KG1 (cell line): ENCODE data around the gene ZNF274.
"Not testable (repeated sequence)": the region's sequence is repeated elsewhere in the genome, so short reads cannot be mapped to it uniquely, and the experiment has no call there.

Source experiments
- DNase-seq: peaks from one replicate; lab custom pipeline; 2025; lab: John Stamatoyannopoulos, UW

Gene ZNF274

GRCh38 chr19:58212336-58213074, 29.6 kb downstream of the ZNF274 start:
- no peak for DNase-seq

DNA sequence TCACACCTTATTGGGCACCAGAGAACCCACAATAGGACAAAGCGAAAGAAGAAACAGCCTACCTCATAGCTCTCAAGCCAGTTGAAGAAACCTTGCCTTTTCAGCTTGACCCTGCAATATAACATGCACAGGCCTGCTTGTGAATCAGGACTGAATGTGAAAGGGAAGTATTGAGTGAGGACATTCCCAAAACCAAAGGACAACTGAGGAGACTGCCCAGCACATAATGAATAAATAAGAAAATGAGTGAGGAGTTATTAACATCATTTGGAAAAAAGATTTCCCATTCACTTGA, 30.2 kb downstream of the ZNF274 start:
- DNase-seq = no peak

GRCh38 chr19:58217069-58217481, 34.2 kb downstream of the ZNF274 start:
- DNase-seq = no peak

DNA sequence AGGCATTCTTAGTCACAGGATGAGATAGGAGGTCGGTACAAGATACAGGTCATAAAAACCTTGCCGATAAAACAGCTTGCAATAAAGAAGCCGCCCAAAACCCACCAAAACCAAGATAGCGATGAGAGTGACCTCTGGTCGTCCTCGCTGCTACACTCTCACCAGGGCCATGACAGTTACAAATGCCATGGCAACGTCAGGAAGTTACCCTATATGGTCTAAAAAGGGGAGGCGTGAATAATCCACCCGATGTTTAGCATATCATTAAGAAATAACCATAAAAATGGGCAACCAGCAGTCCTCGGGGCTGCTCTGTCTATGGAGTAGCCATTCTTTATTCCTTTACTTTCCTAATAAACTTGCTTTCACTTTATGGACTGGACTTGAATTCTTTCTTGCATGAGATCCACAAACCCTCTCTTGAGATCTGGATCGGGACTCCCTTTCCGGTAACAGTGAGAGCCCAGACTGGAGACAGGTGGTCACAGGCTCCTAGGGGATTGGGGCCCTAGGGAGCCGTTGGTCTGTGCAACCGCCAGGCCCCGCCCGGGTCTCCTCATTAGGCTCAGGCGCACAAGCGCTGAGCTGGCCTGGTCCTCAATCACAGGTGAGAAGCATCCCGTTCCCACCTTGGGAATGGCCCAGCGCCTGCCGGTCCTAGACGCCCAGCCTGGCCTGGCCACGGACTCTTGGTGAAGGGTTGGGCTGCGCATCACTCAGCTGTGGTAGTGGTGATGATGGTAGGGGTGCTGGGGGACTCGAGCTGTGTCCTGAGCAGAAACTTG, 34.9 kb downstream of the ZNF274 start:
- DNase-seq = no peak

DNA sequence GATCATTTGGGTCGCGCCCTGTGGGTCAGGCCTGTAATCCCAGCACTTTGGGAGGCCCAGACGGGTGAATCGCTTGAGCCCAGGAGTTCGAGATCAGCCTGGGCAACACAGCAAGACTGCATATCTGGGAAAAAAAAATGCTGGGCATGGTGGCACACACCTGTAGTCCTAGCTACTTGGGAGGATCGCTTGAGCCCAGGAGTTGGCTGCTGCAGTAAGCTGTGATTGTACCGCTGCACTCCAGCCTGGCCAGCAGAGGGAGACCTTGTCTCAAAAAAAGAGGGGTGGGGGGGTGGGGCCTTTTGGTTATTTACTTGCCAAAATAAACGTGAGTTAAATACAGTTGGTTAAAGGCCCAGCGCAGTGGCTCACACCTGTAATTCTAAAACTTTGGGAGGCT, 36.0 kb downstream of the ZNF274 start:
- no peak for DNase-seq

DNA sequence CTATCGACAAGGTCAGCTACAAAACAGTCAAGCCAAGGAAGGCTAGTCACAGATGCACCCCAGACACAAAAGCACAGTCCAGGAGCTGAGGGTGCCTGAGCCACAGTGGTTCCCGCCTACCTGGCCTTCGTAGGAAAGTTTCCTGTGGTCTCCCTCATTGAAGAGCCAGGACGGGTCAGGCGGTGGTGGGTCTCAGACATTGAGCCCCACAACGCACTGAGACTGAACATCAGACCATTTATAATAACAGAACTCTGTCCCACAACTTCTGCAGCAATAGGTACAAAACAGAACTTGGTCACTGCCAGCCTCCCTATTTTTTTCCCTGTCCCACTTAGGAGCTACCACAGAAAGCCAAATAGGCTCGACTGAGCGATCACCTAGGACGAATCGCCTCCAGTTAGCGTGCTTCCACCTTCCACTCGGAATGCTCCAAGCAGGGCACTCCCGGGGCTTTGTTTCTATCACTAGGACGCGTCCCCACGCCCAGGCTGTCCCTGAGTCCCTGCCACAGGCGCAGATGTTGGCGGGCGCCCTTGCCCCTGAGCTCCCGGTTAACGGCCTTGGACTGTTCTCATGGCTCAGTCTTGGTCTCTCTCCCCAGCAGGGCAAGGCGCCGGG, 45.2 kb downstream of the ZNF274 start:
- peak; percentile 76 for DNase-seq

DNA sequence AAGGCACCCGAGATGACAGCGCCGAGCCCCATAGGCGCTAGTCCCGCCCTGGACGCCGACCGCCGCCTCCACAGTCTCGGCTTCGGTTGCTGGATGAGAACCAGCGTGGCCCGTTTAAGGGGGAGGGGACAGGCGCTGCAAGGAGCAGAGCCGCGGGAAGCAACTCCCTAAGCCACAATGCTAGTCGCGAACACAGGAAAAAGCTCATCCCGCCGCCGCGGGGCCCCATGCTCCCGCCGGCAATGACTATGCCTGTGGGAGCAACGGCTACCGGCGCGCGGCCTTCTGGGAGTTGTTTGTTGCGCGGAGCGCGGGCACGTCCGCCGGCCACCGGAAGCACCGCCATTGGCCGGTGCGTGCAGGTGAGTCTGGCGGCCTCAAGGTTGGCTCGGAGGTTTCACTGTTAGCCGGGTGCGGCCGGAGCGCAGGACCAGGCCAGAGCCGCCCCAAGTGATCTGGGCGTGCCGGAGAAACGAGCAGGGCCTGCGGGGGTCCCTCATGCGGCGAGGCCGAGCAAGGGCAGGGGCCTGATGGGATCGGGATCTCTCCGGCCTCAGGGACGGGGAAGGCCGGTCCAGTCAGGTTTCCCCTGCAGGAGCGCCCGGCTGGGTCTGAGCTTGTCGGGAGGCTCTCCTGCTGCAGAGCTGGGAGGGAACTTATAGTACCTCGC, 45.9 kb downstream of the ZNF274 start, which contains the start of gene ZNF544:
TSS of gene ZNF544 (plus strand) at position 330 of the 670 bp plus-strand sequence. CDS start 15,110 bp downstream, outside the sequence.
- peak; percentile 73 for DNase-seq

- DNase-seq = no peak
Observed at GRCh38 chr19:58229255-58229639, 46.4 kb downstream of the ZNF274 start.

DNA sequence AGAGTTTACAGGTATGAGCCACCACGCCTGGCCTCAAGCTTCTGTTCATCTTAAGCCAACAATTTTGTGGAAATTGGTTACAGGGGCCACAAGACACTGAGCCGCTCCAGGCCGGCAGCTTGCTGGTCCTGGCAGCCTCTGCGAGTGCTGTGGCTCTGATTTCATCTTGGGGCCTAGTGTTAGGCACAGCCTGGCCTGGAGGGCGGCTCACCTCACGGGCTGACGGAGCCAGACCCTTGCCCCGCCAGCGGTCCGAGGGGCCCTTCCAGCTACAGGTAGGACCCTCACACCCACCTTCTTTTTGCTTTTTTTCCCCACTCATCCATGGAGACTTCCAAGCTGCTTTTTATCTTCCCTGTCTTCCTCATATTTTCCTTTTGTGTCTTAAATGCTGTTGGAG, 54.5 kb downstream of the ZNF274 start:
- no peak for DNase-seq

DNA sequence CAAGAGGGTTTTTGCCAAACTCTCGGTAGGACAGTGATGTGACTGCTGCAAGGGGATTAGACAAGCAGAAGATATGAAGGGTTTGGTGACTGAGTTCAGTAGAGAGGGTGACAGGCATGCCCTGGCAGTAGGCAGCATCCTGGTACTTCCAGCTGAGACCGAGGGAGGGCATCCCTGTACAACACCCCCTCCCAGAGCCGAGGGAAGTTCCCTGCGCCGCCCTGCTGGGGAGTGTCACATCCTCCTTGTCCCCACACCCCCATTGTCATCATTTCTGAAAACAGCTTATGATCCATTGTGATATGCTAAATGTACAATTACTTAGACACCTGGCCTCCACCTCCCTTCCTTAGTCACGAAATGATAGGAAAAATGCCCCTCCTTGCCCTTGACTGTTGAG, 60.5 kb downstream of the ZNF274 start:
- no peak for DNase-seq

DNA sequence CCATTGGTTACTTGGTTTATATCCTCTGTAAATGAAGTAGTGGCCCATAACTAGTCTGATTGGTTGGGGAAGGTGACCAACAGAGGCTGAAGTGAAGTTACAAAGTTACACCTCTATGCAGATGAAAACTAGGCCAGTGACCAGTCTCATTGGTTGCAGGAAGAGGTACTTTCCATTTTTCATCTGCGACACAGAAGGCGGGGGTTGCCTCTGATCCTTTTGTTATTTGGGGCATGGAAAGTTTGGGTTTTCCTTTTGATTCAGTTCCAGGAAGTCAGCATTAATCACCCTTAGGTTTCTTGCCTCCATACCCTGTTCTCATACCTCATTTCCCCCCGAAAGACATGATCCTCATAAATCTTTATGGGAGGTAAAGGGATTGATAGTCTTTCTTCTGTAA, 66.0 kb downstream of the ZNF274 start:
- DNase-seq = no peak

GRCh38 chr19:58252102-58252685, 69.3 kb downstream of the ZNF274 start:
- DNase-seq = no peak

DNA sequence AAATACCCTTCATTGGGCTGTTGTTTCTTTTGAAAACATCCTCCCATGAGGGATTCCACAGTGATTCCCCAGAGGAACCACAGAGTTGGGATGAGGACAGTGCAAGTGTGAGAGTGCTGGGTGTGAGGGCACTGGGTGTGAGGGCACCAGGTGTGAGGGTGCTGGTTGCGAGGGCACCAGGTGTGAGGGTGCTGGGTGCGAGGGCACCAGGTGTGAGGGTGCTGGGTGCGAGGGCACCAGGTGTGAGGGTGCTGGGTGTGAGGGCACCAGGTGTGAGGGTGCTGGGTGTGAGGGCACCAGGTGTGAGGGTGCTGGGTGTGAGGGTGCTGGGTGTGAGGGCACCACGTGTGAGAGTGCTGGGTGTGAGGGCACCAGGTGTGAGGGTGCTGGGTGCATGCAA, 75.4 kb downstream of the ZNF274 start:
- DNase-seq = not testable (repeated sequence)

DNA sequence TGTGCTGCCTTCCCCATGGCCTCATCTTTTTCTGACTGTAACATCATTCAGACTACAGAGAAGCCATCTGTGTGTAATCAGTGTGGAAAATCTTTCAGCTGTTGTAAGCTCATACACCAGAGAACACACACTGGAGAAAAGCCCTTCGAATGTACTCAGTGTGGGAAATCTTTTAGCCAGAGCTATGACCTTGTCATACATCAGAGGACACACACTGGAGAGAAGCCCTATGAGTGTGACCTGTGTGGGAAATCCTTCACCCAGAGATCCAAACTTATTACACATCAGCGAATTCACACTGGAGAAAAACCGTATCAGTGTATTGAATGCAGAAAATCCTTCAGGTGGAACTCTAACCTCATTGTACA, 78.7 kb downstream of the ZNF274 start:
- no peak for DNase-seq

GRCh38 chr19:58261968-58262921, 79.4 kb downstream of the ZNF274 start:
- peak; percentile 9 for DNase-seq

GRCh38 chr19:58262922-58263296, 80.0 kb downstream of the ZNF274 start:
- DNase-seq = no peak
